GM19463 (cell line): ENCODE measurements around the gene ATP5MC2.

Experiments used
- ATAC-seq: cut with Tn5 transposase; IDR thresholded peaks from one replicate; pipeline ENCODE4 v1.9.1; 2021; ENCODE audit warnings: mild to moderate bottlenecking, moderate library complexity; ENCODE audit not compliant: unreplicated experiment

The ATP5MC2 gene

GRCh38 chr12:53616950-53617349, 58.9 kb downstream of the ATP5MC2 start:
- no peak for ATAC-seq
